Hepatocyte (in vitro differentiated cells): ENCODE data around the gene ARSD. TPM values are rescaled to one million over a fixed set of nuclear protein-coding genes. Genes with fewer than 3 reads are reported as not detected.

Experiments used
- DNase-seq: peaks from one replicate; pipeline ENCODE4 v3.0.0-alpha.2; 2016; ENCODE audit warnings: low spot score
- H2AFZ ChIP-seq: fragments of 200-600 bp; sonication (generic); 2 replicates; pipeline ENCODE4 v1.6.0; 2016; ENCODE audit warnings: antibody characterized with exemption, mild to moderate bottlenecking
- H3K27ac ChIP-seq: fragments of 200-600 bp; sonication (generic); 2 replicates; pipeline ENCODE4 v1.5.1; 2016; ENCODE audit warnings: mild to moderate bottlenecking
- H3K27me3 ChIP-seq: fragments of 200-600 bp; sonication (generic); 2 replicates; pipeline ENCODE4 v1.6.1; 2016
- H3K36me3 ChIP-seq: fragments of 200-600 bp; sonication (generic); replicated peaks from 2 replicates; pipeline ENCODE4 v1.5.1; 2016; ENCODE audit warnings: low read depth; ENCODE audit not compliant: insufficient read depth
- H3K4me1 ChIP-seq: fragments of 200-600 bp; sonication (generic); 2 replicates; pipeline ENCODE4 v1.5.1; 2016; ENCODE audit warnings: mild to moderate bottlenecking, moderate library complexity; ENCODE audit not compliant: insufficient read depth
- H3K4me2 ChIP-seq: fragments of 200-600 bp; sonication (generic); 2 replicates; pipeline ENCODE4 v1.6.0; 2016
- H3K4me3 ChIP-seq: fragments of 200-600 bp; sonication (generic); 2 replicates; pipeline ENCODE4 v1.5.1; 2016; ENCODE audit warnings: mild to moderate bottlenecking
- H3K79me2 ChIP-seq: fragments of 200-600 bp; sonication (generic); 2 replicates; pipeline ENCODE4 v1.6.0; 2017; ENCODE audit warnings: mild to moderate bottlenecking
- H3K9me2 ChIP-seq: fragments of 200-600 bp; sonication (generic); replicated peaks from 2 replicates; pipeline ENCODE4 v1.6.0; 2017; ENCODE audit warnings: mild to moderate bottlenecking; ENCODE audit not compliant: insufficient read depth
- H3K9me3 ChIP-seq: fragments of 200-600 bp; sonication (generic); 2 replicates; pipeline ENCODE4 v1.5.1; 2016; ENCODE audit warnings: low read depth, mild to moderate bottlenecking
- H4K20me1 ChIP-seq: fragments of 200-600 bp; sonication (generic); 2 replicates; pipeline ENCODE4 v1.6.0; 2016; ENCODE audit warnings: mild to moderate bottlenecking; ENCODE audit not compliant: insufficient read depth, poor library complexity, severe bottlenecking
- EZH2 ChIP-seq: fragments of 200-600 bp; sonication (generic); IDR thresholded peaks from 2 replicates; pipeline ENCODE4 v1.6.1; 2016; ENCODE audit warnings: antibody characterized with exemption, mild to moderate bottlenecking, borderline replicate concordance
- EZH2phosphoT487 ChIP-seq: fragments of 200-600 bp; sonication (generic); IDR thresholded peaks from one replicate; pipeline ENCODE4 v1.6.1; 2018; ENCODE audit warnings: antibody characterized with exemption, mild to moderate bottlenecking, low read depth, moderate library complexity; ENCODE audit not compliant: unreplicated experiment, severe bottlenecking
- WGBS: methylation state at CpG from one replicate; pipeline ENCODE4 v1.1.6; 2016; ENCODE audit warnings: low lambda C conversion rate; ENCODE audit errors: missing lambda C conversion rate; 5-methylcytosine and 5-hydroxymethylcytosine counted together
- polyA plus RNA-seq: library from polyadenylated mRNA; unstranded; fragments of >200 nt; fragmentation: Nextera tagmentation; extraction: Ambion mirVana; gene quantifications from 2 replicates; pipeline ENCODE4 v1.2.1, GENCODE V29; 2016
- total RNA-seq: library from RNA; depleted of rRNA; stranded (reverse); fragments of >200 nt; gene quantifications from 2 replicates; pipeline ENCODE4 v1.2.3, GENCODE V29; 2014
- TF ChIP-seq, protein P1 (sequence below): fragments of 200-600 bp; sonication (generic); IDR thresholded peaks from 2 replicates; pipeline ENCODE4 v1.5.1; 2016; ENCODE audit warnings: antibody characterized with exemption, mild to moderate bottlenecking; ENCODE audit not compliant: poor library complexity

The ARSD gene
- total and polyA plus RNA-seq, 2 experiments from 2014 or later = 25.0 to 32.9 TPM

DNA sequence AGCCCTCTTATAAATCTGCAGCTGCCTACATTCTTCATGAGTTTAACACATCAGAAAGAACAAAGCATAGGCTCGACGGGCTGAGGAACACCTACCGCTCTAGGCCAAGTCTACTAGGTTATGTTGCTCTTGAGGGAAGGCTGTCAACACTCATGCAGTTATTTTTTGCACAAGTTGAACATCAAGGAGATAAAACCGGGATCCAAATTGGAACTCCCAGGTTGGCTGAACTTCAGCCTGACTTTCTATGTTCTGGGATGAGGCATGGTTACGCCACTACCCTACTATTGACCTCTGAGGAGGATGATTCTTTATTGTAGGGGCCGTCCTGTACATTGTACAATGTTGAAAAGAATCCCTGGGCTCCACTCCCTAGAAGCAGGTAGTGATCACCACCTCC lies 39.9 kb upstream of the ARSD start:
- TF ChIP-seq, protein P1, sequence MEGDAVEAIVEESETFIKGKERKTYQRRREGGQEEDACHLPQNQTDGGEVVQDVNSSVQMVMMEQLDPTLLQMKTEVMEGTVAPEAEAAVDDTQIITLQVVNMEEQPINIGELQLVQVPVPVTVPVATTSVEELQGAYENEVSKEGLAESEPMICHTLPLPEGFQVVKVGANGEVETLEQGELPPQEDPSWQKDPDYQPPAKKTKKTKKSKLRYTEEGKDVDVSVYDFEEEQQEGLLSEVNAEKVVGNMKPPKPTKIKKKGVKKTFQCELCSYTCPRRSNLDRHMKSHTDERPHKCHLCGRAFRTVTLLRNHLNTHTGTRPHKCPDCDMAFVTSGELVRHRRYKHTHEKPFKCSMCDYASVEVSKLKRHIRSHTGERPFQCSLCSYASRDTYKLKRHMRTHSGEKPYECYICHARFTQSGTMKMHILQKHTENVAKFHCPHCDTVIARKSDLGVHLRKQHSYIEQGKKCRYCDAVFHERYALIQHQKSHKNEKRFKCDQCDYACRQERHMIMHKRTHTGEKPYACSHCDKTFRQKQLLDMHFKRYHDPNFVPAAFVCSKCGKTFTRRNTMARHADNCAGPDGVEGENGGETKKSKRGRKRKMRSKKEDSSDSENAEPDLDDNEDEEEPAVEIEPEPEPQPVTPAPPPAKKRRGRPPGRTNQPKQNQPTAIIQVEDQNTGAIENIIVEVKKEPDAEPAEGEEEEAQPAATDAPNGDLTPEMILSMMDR = no peak
- TF ChIP-seq EZH2phosphoT487 (no peak), EZH2 (no peak)
- WGBS = 90% methylated on average over 6 of the region's 6 CpGs

GRCh38 chrX:2967998-2968909 lies 39.1 kb upstream of the ARSD start:
- Histone ChIP-seq H3K4me1 (peaks cover 9% of the 10 kb centered on the region), H3K79me2 (no peaks in the 10 kb centered on the region), H3K36me3 (no peaks in the 10 kb centered on the region), H3K4me3 (no peak overlapping the region), H4K20me1 (no peaks in the 10 kb centered on the region), H3K27ac (no peak overlapping the region), H2AFZ (peak overlapping the region; percentile 9), H3K9me3 (no peaks in the 10 kb centered on the region), H3K27me3 (no peaks in the 10 kb centered on the region), H3K4me2 (peak overlapping the region; percentile 27), H3K9me2 (no peaks in the 10 kb centered on the region)
- no peak for DNase-seq
- WGBS = 83% methylated on average over 27 of the region's 27 CpGs
- TF ChIP-seq, protein P1 = no peak
- TF ChIP-seq EZH2phosphoT487 = no peak
- TF ChIP-seq EZH2 = no peak

More for the DNA sequence above, 39.9 kb upstream of the ARSD start:
- Histone ChIP-seq H3K36me3 (no peaks in the 10 kb centered on the region), H3K4me3 (no peak overlapping the region), H3K9me2 (no peaks in the 10 kb centered on the region), H3K27me3 (no peaks in the 10 kb centered on the region), H3K27ac (no peak overlapping the region), H3K79me2 (no peaks in the 10 kb centered on the region), H3K4me1 (peaks cover 9% of the 10 kb centered on the region), H2AFZ (no peak overlapping the region), H3K9me3 (no peaks in the 10 kb centered on the region), H3K4me2 (no peak overlapping the region), H4K20me1 (no peaks in the 10 kb centered on the region)
- no peak for DNase-seq

GRCh38 chrX:2967584-2967983 lies 38.4 kb upstream of the ARSD start:
- Histone ChIP-seq H3K4me3 (no peak overlapping the region), H3K9me3 (no peaks in the 10 kb centered on the region), H3K27ac (no peak overlapping the region), H3K79me2 (no peaks in the 10 kb centered on the region), H3K9me2 (no peaks in the 10 kb centered on the region), H3K36me3 (no peaks in the 10 kb centered on the region), H3K4me1 (peaks cover 9% of the 10 kb centered on the region), H2AFZ (peak overlapping the region; percentile 9), H3K27me3 (no peaks in the 10 kb centered on the region), H3K4me2 (no peak overlapping the region), H4K20me1 (no peaks in the 10 kb centered on the region)
- no peak for TF ChIP-seq EZH2
- TF ChIP-seq, protein P1 = no peak
- TF ChIP-seq EZH2phosphoT487 = no peak
- DNase-seq = no peak
- WGBS = 89% methylated on average over 14 of the region's 14 CpGs
